ENCODE data around the gene HNRNPA2B1. TPM values are rescaled to one million over a fixed set of nuclear protein-coding genes. Genes with fewer than 3 reads are reported as not detected.

Gene HNRNPA2B1
- total RNA-seq, 1 donor from 2014 or later = 368 TPM

DNA sequence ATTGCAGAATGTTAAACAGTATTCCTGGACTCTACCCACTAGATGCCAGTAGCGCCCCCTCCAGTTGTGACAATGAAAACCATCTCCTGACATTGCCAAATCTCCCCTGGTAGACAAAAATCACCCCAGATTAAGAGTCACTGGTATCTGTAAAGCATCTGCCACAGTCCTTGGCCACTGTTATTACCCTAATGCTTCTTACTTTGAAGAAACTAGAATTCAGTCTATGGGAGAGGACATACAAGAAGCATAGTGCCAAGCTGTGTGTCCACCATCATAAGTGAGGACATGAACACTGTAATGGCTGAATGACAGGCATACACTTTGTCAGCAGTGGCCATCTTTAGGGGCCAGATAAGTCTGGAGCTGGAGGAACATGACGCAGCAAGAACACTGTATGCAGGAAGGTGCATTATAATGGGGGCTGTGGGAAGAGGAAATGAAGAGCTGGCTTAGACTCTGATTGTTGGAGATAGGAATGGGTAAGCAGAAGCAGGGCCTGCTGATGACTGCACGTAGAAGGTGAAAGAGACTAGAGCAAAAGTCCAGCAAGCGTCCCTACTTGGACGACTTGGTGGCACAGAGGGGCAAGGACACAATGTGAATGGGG lies 33.5 kb upstream of the HNRNPA2B1 start:
- Histone ChIP-seq H3K27ac (no peak overlapping the region), H3K27me3 (ENCODE audit: low read depth) (no peaks in the 10 kb centered on the region), H3K36me3 (no peaks in the 10 kb centered on the region), H3K4me1 (no peaks in the 10 kb centered on the region), H3K4me3 (no peak overlapping the region), H3K9me3 (no peaks in the 10 kb centered on the region)
- DNase-seq (no peak), ATAC-seq (no peak)
- intact Hi-C loops (cut with DNase I) = no loop called here
- TF ChIP-seq, protein P1, sequence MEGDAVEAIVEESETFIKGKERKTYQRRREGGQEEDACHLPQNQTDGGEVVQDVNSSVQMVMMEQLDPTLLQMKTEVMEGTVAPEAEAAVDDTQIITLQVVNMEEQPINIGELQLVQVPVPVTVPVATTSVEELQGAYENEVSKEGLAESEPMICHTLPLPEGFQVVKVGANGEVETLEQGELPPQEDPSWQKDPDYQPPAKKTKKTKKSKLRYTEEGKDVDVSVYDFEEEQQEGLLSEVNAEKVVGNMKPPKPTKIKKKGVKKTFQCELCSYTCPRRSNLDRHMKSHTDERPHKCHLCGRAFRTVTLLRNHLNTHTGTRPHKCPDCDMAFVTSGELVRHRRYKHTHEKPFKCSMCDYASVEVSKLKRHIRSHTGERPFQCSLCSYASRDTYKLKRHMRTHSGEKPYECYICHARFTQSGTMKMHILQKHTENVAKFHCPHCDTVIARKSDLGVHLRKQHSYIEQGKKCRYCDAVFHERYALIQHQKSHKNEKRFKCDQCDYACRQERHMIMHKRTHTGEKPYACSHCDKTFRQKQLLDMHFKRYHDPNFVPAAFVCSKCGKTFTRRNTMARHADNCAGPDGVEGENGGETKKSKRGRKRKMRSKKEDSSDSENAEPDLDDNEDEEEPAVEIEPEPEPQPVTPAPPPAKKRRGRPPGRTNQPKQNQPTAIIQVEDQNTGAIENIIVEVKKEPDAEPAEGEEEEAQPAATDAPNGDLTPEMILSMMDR (IDR thresholded peaks at IDR 0.05) = no peak

DNA sequence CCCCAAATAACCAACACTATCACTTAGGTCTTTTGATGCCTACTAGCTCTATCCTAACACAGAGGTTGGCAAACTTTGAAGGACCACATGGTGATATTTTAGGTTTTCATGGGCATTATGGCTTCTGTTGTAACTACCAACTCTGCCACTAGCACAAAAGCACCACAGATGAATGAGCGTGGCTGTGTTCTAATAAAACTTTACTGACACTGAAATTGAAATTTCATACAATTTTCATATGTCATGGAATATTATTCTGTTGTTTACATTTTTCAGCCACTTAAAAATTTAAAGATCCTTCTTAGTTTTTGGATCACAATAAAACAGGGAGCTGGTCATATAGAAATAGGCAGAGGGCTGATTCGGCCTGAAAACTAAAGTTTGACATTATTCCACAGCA lies 27.4 kb upstream of the HNRNPA2B1 start:
- no peak overlapping the region for H3K4me3 ChIP-seq
- no peak for DNase-seq
- intact Hi-C loops (cut with DNase I) = no loop called here
- H3K36me3 ChIP-seq = no peaks in the 10 kb centered on the region
- TF ChIP-seq, protein P1 (IDR thresholded peaks at IDR 0.05) = no peak
- no peak overlapping the region for H3K27ac ChIP-seq
- H3K4me1 ChIP-seq = no peaks in the 10 kb centered on the region
- H3K9me3 ChIP-seq = no peaks in the 10 kb centered on the region
- peaks cover 4% of the 10 kb centered on the region for H3K27me3 ChIP-seq (ENCODE audit: low read depth)
- no peak for ATAC-seq

DNA sequence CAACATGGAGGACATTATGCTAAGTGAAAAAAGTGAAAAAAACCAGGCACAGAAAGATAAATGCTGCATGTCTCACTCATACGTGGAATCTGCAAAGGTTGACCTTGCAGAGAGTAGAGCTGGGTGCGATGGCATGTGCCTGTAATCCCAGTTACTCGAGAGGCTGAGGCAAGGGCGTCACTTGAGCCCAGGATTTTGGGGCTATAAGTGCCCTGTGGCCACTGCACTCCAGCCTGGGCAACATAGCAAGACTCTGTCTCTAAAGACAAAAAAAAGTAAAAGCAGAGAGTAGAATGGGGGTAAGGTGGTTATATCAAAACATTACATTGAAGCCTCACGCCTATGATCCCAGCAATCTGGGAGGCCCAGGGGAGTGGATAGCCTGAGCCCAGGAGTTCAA lies 23.8 kb upstream of the HNRNPA2B1 start:
- H3K9me3 ChIP-seq = no peaks in the 10 kb centered on the region
- no peak overlapping the region for H3K27ac ChIP-seq
- H3K4me1 ChIP-seq = no peaks in the 10 kb centered on the region
- H3K27me3 ChIP-seq (ENCODE audit: low read depth) = peaks cover 8% of the 10 kb centered on the region
- ATAC-seq (no peak), DNase-seq (no peak)
- H3K36me3 ChIP-seq = no peaks in the 10 kb centered on the region
- no peak overlapping the region for H3K4me3 ChIP-seq
- TF ChIP-seq, protein P1 (IDR thresholded peaks at IDR 0.05) = no peak
- intact Hi-C loops (cut with DNase I) = no loop called here

DNA sequence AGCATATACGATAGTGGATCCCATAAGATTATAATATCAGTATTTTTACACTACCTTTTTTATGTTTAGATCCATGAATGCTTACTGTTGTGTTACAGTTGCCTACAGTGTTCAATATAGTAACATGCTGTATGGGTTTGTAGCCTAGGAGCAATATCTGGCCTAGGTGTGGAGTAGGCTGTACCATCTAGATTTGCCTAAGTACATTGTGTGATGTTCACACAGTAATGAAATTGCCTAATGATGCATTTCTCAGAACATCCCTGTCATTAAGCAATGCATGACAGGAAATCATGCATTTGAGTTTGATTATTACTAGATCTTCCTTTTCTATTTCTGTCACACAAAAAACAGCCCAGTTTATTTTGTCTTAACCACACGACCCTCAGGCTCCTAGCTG lies 15.5 kb upstream of the HNRNPA2B1 start:
- intact Hi-C loops (cut with DNase I) = no loop called here
- DNase-seq (no peak), ATAC-seq (no peak)
- no peak overlapping the region for H3K27ac ChIP-seq
- H3K27me3 ChIP-seq (ENCODE audit: low read depth) = no peaks in the 10 kb centered on the region
- peaks cover 23% of the 10 kb centered on the region for H3K36me3 ChIP-seq
- TF ChIP-seq, protein P1 (IDR thresholded peaks at IDR 0.05) = no peak
- no peak overlapping the region for H3K4me3 ChIP-seq
- no peaks in the 10 kb centered on the region for H3K4me1 ChIP-seq
- H3K9me3 ChIP-seq = no peaks in the 10 kb centered on the region

DNA sequence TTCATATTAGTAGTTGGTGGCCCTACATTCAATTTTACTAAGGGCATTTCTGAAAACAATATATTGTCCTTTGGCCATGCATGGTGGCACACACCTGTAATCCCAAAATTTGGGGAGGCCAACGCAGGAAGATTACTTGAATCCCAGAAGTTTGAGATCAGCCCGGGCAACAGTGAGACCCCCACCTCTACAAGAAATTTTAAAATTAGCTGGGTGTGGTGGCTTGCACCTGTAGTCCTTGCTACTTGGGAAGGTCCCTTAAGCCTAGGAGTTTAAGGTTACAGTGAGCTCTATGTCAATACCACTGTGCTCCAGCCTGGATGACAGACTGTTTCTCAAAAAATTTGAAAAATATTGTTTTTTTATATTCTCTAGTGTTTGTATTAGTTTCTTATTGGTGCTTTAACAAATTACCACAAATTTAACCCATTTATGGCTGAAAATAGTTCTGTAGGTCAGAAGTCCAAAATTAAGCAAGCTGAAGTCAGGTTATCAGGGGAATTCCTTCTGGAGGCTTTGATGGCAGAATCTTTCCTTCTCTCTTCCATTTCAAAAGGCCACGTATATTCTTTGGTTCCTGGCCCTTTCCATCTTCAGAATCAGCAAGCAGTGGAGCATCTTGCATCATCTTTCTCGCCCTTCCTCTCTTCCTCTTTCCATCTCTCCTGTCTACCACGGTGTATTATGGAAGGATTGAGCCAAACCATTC lies 13.4 kb upstream of the HNRNPA2B1 start:
- H3K27ac ChIP-seq = no peak overlapping the region
- no peaks in the 10 kb centered on the region for H3K9me3 ChIP-seq
- no peak overlapping the region for H3K4me3 ChIP-seq
- no peaks in the 10 kb centered on the region for H3K4me1 ChIP-seq
- DNase-seq (no peak), ATAC-seq (no peak)
- intact Hi-C loops (cut with DNase I) = no loop called here
- TF ChIP-seq, protein P1 (IDR thresholded peaks at IDR 0.05) = no peak
- H3K36me3 ChIP-seq = peaks cover 44% of the 10 kb centered on the region
- no peaks in the 10 kb centered on the region for H3K27me3 ChIP-seq (ENCODE audit: low read depth)

Data from lower lobe of right lung (tissue), 2 donors.